Colonic mucosa (tissue), 4 donors: Measurements from ENCODE around the gene RPL7A. TPM values are rescaled to one million over a fixed set of nuclear protein-coding genes. Genes with fewer than 3 reads are reported as not detected.
A peak's percentile ranks its signal among the peaks of the same experiment; 100 is the strongest.
"Not testable (repeated sequence)": the region's sequence is repeated elsewhere in the genome, so short reads cannot be mapped to it uniquely, and the experiment has no call there.

ENCODE experiments used
- DNase-seq: peaks from one replicate; pipeline ENCODE4 v3.0.0-alpha.2; 2020
- H3K27ac ChIP-seq: fragments of 200-600 bp; one replicate; pipeline ENCODE4 v1.8.0; 2021
- H3K27me3 ChIP-seq: fragments of 200-600 bp; one replicate; pipeline ENCODE4 v1.8.0; 2021
- H3K36me3 ChIP-seq: fragments of 200-600 bp; one replicate; pipeline ENCODE4 v1.8.0; 2021
- H3K4me1 ChIP-seq: fragments of 200-600 bp; one replicate; pipeline ENCODE4 v1.8.0; 2021; ENCODE audit warnings: mild to moderate bottlenecking
- H3K4me3 ChIP-seq: fragments of 200-600 bp; one replicate; pipeline ENCODE4 v1.8.0; 2021
- H3K9ac ChIP-seq, 2 donors: one replicate each; pipeline ENCODE4 v1.7.0; 2013; ENCODE audit warnings: control low read depth in 2 of 2, low read depth in 2 of 2, low read length in 2 of 2
- H3K9me3 ChIP-seq: fragments of 200-600 bp; one replicate; pipeline ENCODE4 v1.8.0; 2021
- intact Hi-C: fragments of 100-400 bp; cut with DNase I; formaldehyde crosslinking; loops from one replicate; pipeline ENCODE4 v1.14.1; 2022
- total RNA-seq, 2 donors: library from RNA; stranded (reverse); fragmentation: NEBNext Ultra II Directional in 1 of 2; extraction: Animal tissue kit (Norgen Biotek cat#: 25700) in 1 of 2; gene quantifications; one replicate each; pipeline ENCODE4 v1.2.1, GENCODE V29; 2021
- TF ChIP-seq, protein P1 (sequence below): fragments of 200-600 bp; IDR thresholded peaks from one replicate; pipeline ENCODE4 v1.8.0; 2022; ENCODE audit warnings: antibody characterized with exemption, mild to moderate bottlenecking
- donor health status: healthy.
- donor health status: DM: no; HTN: no; CAD: no.
- donor health status: DM: no; HTN: no; CAD: no.

RPL7A gene
- total RNA-seq = 1,000 to 10,000 TPM; 1,628 to 2,136 TPM

- H3K4me3 ChIP-seq = peak within 1 kb of the TSS; percentile 71
- peak within 1 kb of the TSS; percentile 66 for H3K27ac ChIP-seq
- peaks cover 20% of the 10 kb centered on the region for H3K36me3 ChIP-seq
- peaks cover 7% of the 10 kb centered on the region for H3K4me1 ChIP-seq
- peak within 1 kb of the TSS; percentile 95 for H3K9ac ChIP-seq
- intact Hi-C loops = no loop called here
- no peaks in the 10 kb centered on the region for H3K9me3 ChIP-seq
- DNase-seq = peak; percentile 95
- no peaks in the 10 kb centered on the region for H3K27me3 ChIP-seq
- TF ChIP-seq, protein P1, sequence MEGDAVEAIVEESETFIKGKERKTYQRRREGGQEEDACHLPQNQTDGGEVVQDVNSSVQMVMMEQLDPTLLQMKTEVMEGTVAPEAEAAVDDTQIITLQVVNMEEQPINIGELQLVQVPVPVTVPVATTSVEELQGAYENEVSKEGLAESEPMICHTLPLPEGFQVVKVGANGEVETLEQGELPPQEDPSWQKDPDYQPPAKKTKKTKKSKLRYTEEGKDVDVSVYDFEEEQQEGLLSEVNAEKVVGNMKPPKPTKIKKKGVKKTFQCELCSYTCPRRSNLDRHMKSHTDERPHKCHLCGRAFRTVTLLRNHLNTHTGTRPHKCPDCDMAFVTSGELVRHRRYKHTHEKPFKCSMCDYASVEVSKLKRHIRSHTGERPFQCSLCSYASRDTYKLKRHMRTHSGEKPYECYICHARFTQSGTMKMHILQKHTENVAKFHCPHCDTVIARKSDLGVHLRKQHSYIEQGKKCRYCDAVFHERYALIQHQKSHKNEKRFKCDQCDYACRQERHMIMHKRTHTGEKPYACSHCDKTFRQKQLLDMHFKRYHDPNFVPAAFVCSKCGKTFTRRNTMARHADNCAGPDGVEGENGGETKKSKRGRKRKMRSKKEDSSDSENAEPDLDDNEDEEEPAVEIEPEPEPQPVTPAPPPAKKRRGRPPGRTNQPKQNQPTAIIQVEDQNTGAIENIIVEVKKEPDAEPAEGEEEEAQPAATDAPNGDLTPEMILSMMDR = no peak
Observed at GRCh38 chr9:133347985-133348717, at the start of gene RPL7A, which contains the start of gene MED22. RPL7A (plus strand) TSS chr9:133348218; CDS start chr9:133348244, 26 bp downstream. MED22 (minus strand) TSS chr9:133348131; CDS start chr9:133346662, 1,469 bp downstream.

DNA sequence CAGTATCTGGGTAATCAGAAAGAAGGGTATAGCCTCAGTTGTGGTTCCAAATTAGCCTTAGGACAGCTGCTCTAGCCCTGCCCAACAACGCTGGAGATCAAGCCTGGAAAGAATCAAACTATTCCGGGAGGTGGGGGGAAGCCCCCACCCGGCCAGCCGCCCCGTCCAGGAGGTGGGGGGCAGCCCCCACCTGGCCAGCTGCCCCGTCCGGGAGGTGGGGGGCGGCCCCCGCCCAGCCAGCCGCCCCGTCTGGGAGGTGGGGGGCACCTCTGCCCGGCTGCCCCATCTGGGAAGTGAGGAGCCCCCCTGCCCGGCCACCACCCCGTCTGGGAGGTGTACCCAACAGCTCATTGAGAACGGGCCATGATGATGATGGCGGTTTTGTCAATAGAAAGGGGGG lies 48.0 kb upstream of the RPL7A start:
- H3K4me1 ChIP-seq, H3K4me3 ChIP-seq, H3K27me3 ChIP-seq, intact Hi-C loops, H3K9me3 ChIP-seq, H3K27ac ChIP-seq, H3K9ac ChIP-seq, H3K36me3 ChIP-seq, DNase-seq: not testable (repeated sequence)

DNA sequence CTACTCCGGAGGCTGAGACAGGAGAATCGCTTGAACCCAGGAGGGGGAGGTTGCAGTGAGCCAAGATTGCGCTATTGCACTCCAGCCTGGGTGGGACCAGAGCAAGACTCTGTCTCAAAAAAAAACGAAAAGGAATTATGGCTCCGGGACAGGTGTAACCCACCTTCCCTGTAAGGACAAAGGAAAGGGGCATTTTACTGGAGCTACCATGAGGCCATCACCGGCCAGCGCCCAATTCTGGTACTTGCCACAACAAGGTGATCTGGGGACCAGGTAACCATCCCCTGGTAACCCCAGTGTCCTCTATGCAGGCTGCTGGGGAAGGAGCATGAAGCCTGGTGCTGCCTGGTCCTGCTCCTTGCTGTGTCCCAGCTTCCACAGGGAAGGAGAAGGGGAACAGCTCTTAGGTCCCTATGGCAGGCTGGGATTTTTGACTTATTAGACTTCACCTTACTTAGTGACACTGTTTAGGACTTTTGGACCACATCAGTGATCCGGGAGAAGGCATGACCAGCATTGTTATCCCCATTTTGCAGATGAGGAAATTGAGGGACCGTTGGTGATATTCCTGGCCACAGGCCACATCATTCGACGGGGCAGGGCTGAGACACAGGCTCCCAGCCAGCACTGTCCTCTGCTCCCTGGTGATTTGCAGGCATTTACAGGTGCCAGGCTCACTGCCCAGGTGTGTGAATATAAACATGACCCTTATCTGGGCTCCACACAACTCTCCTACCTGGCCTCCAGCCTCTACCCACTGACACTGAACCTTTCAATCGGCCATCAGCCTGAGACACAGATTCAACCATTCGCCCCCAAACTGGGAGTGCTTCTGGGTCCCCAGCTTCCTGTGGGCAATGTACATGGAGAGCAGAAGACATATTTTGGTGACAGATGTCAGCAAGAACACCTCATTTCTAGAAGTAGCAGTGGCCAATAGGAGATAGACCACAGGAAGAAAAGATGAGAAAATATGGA lies 46.5 kb upstream of the RPL7A start:
- DNase-seq = no peak
- Histone ChIP-seq H3K4me3 (no peak overlapping the region), H3K36me3 (no peaks in the 10 kb centered on the region), H3K9ac (no peak overlapping the region), H3K4me1 (no peaks in the 10 kb centered on the region), H3K27ac (no peak overlapping the region), H3K9me3 (no peaks in the 10 kb centered on the region), H3K27me3 (no peaks in the 10 kb centered on the region)
- TF ChIP-seq, protein P1 = no peak
- intact Hi-C loops = no loop called here

- no peak for DNase-seq
- TF ChIP-seq, protein P1 = no peak
Observed at GRCh38 chr9:133303266-133304157, 44.5 kb upstream of the RPL7A start.

DNA sequence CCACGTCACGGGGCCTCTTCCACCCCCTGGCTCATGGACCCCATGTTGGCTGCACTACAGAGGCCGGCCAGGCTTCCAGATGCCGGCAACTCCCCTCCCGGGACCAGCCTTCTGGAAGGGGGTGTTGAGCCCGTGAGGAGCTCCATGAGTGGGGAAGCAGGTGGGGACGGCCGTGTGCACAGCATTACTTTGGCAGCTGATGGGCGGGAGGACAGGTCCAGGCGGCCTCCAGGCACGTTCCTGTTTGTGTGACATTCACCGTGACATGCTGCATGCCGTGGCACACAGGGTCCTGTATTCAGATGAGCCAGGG lies 43.9 kb upstream of the RPL7A start:
- no peak for DNase-seq
- TF ChIP-seq, protein P1 = no peak

More at GRCh38 chr9:133303266-133304157, 44.5 kb upstream of the RPL7A start:
- Histone ChIP-seq H3K4me1 (no peaks in the 10 kb centered on the region), H3K9me3 (no peaks in the 10 kb centered on the region), H3K4me3 (no peak overlapping the region), H3K9ac (no peak overlapping the region), H3K36me3 (no peaks in the 10 kb centered on the region), H3K27ac (no peak overlapping the region), H3K27me3 (no peaks in the 10 kb centered on the region)
- intact Hi-C loops = no loop called here

More for the DNA sequence above, 43.9 kb upstream of the RPL7A start:
- Histone ChIP-seq H3K27me3 (no peaks in the 10 kb centered on the region), H3K36me3 (no peaks in the 10 kb centered on the region), H3K27ac (no peak overlapping the region), H3K4me1 (no peaks in the 10 kb centered on the region), H3K9ac (no peak overlapping the region), H3K9me3 (no peaks in the 10 kb centered on the region), H3K4me3 (no peak overlapping the region)
- intact Hi-C loops = no loop called here
